HG02642 (cell line): ENCODE measurements around the gene CYYR1.

Experiments used
- ATAC-seq: cut with Tn5 transposase; IDR thresholded peaks from one replicate; pipeline ENCODE4 v1.9.1; 2021; ENCODE audit warnings: mild to moderate bottlenecking; ENCODE audit not compliant: unreplicated experiment, poor library complexity

Gene CYYR1

DNA sequence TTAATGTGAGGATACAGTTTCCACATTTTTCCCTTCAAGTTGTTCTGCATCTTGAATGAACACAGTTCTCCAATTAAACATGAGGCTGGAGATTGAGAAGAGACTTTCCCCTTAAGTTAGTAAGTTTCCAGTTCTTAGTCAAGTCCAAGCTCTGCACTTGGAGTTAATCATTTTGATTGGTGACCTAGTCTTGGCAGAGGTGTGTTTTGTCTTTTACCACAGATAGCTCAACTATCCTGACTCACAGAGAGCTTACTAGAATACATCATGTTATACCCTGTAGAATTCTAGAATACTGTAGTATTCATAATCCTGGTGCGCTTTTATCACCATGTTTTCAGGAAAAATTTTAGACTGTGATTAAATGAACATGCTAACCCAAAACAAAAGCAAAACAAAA is 129.2 kb downstream of the CYYR1 start:
- no peak for ATAC-seq

DNA sequence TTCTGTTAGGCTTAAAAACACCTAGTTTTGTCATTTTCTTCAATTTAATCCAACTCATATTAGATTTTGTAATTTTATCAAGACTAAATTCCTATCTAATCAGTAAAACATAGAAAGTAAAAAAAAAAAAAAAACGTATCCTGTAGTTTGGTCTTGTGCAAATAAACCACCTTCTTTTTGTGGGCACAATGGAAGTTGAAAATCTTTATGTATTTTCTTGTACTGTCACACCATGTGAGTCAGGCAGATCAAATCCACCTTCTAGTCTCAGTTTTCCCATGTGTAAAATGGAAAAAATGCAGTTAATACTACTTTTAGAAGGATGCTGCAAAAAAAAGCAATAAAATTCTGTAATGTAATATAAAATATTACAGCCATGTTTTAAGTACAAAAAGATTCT is 129.8 kb downstream of the CYYR1 start:
- ATAC-seq, result no peak

DNA sequence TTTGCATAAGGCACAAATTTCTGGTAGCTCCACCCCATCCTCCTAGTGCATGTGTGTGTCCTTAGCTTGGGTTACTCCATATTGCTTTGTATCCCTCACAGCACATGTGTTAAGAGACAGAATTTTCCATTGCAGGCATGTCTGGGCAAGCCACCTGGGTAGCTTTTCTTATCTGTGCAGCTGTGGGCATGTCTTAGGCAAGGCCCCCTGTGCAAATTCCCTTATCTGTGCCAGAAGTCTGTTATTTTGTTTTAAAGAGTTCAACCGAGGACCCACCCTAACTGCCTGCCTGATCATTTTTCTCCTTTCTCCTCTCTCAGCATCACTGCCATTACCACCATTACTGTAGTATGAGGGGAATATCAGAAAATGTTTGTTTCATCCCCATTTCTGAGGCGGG is 131.9 kb downstream of the CYYR1 start:
- ATAC-seq, result no peak

DNA sequence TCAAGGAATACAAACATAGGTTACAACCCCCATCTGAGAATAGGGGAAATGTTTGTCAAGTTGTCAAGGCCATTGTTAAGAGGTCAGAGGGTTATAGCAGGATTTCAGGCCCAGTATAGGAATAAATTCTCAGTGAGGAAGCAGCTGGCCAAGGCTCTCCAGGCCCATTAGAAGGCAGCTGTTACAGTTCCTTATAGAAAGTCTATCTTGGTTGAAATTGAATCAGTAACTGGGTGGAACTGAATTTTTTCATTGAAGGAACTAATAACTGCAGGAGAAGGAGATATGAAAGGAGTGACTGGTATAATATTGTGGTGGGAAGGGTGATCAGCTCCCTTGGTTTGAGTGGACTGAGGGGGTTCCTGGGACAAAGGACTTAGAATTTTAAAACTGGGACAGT is 134.1 kb downstream of the CYYR1 start:
- no peak for ATAC-seq

DNA sequence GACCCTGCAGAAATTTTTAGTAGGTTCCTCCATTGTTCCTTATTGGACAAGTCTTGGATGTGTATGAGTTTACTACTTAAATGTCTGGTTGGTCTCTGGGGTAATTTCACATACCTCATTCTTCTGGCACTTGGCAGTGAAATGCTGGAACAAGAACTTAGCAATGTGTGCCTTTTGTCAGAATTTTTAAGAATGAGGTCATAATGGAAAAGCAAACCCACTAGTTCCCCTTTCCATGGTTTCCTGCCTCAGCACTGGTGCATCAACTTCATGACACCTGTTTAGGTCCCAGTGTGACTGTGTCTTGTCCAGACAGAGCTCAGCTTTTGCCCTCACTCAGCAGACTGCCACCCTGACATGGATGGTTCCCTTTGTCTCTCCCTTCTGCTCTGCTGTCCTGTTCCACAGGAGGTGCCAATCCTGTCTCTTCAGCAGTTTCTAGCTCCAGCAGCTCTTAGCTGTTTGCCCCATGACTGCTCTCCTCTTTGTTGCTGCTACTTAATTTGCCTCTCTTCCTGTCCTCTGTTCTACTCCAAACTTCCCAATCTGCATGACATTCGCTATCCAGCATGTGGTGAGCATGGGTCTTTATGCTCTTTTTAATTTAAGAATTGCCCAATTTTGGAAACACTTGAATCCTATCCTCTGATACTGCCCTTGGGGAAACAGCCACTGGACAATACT is 135.6 kb downstream of the CYYR1 start:
- no peak for ATAC-seq

DNA sequence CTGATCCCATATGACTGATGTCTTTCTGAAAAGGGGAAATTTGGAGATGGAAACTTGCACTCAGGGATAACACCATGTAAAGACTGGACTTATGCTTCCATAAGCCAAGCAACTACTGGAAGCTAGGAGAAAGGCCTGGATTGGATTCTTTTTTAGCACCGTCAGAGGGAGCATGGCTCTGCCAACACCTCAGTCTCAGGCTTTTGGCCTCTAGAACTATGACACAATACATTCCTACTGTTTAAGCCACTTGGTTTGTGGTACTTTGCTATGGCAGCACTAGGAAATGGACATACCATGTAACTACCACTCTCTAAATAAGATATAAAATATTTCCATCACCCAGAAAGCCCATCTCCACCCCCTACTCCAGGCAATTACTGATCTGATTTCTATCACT is 139.7 kb downstream of the CYYR1 start:
- no peak for ATAC-seq

DNA sequence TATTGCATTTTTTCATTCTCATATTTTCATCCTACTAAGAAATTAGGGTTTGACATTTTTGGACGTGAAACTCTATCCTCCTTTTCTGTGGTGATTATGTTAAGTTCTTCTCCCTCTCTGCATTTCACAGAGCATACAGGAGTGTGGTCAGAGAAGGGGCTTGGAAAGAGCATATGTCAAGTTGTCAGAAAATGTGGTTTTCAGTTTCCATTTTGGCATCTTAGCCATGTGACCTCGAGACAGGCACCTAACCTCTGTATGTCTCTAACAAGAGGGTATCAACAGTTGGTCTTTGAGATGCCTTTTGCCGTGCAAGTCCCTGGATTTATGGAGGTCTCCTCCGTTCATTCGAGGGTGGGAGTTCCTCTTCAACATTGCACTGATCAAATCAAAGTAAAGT is 140.7 kb downstream of the CYYR1 start:
- no peak for ATAC-seq

DNA sequence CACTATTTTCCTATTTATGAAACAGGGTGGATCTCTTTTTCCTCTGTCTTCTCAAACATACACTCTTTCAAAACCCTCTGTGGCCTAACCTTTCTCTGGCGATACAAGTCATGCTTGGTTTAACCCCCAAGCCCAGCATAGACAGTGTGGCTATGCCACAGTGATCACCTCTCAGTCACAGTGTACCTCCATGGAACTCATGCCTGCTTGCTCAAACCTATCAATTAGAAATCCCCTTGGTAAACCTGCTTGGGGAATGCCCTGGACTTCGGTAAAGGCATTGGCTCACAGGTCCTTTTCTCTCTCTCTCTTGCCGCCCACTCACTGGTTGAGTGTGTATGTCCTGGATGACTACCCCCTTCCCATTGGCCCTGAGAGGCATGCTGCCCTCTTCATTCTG is 147.5 kb downstream of the CYYR1 start:
- ATAC-seq, result peak; percentile 44

DNA sequence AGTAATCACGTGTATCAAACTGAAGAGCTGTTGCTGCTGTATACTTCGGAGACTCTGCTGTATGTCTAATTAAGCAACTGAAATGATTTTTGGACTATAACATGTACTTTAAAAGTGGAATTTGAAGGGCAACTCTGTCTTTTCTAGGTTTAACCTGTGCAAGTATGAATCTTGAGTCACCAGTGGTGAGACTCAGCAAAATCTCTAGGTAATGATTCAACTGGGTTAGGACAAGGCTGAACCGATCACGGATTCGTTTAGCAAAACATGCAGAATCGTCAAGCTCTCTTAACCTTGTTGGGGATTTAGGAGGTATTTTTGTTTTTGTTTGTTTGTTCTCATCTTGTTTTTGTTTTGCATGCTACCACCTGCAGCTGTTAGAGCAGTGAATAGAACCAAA is 149.6 kb downstream of the CYYR1 start:
- no peak for ATAC-seq

DNA sequence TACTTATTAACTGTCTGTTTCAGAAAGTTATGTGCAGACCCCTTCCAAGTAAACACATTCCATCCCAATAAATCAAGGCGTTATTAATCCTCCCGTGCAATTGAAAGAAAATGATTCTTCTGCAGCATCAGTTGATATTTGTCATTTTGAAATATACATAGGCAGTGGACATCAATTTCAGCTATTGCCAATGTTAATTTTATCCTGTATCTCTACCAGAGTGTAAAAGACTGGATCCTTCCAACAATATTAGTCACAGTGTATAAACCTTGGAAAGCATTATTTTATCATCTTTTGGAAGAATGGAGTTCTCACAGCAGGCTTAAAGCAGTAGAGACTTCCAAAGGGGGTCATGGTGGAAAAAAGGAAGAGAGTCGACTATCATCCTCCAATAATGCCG is 150.4 kb downstream of the CYYR1 start:
- no peak for ATAC-seq

DNA sequence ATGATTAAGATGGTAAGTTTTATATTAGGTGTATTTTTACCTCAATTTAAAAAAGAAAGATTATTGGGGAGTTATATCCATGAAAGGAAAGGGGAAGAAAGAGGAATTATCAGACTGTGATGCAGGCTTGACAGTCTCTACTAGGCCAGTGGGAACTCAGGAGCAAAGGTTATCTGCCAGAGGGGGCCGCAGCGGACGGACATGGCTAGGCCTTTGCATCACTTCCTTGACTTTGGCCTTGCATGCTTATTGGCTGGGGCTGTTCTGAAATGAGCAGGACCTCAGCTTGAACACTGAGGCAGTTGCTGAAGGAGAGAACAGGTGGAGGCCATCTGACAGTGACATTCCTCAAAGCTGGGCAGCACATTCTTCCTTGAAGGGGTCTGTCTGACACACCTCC is 150.9 kb downstream of the CYYR1 start:
- no peak for ATAC-seq

DNA sequence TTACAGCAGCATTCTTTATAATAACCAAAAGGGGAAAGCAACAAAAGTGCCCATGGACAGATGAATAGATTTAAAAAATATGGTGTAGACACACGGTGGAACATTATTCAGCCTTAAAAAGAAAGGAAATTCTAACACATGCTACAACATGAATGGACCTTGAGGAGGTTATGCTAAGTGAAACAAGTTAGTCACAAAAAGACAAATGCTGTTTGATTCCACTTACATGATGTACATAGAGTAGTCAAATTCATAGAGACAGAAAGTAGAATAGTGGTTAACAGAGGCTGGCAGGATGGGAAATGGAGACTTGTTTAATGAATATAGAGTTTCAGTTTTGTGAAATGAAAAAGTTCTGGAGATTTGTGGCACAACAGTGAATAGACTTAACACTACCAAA is 151.4 kb downstream of the CYYR1 start:
- ATAC-seq, result no peak
